Memory B cell (primary cell): ENCODE measurements around the gene GOLGA6A.

Experiments used
- ATAC-seq: fragments of 150-1000 bp; cut with Tn5 transposase; 2 replicates; pipeline ENCODE4 v1.10.0; 2021; ENCODE audit warnings: low read depth, mild to moderate bottlenecking, moderate library complexity
- DNase-seq, 2 donors: peaks; one replicate each; pipeline ENCODE4 v3.0.0; 2022; ENCODE audit warnings: low spot score in 2 of 2
- H3K27ac Mint-ChIP-seq: one replicate; pipeline ENCODE4 v1.8.0; 2022; ENCODE audit warnings: mild to moderate bottlenecking, moderate library complexity, mixed read lengths
- H3K27me3 Mint-ChIP-seq: one replicate; pipeline ENCODE4 v1.8.0; 2022; ENCODE audit warnings: mixed read lengths
- H3K36me3 Mint-ChIP-seq: one replicate; pipeline ENCODE4 v1.8.0; 2022; ENCODE audit warnings: mild to moderate bottlenecking, mixed read lengths
- H3K4me1 Mint-ChIP-seq: one replicate; pipeline ENCODE4 v1.8.0; 2022; ENCODE audit warnings: mixed read lengths
- H3K4me3 Mint-ChIP-seq: one replicate; pipeline ENCODE4 v1.8.0; 2022; ENCODE audit warnings: mild to moderate bottlenecking, moderate library complexity, mixed read lengths
- H3K9me3 Mint-ChIP-seq: one replicate; pipeline ENCODE4 v1.8.0; 2022; ENCODE audit warnings: mixed read lengths

Gene GOLGA6A

DNA sequence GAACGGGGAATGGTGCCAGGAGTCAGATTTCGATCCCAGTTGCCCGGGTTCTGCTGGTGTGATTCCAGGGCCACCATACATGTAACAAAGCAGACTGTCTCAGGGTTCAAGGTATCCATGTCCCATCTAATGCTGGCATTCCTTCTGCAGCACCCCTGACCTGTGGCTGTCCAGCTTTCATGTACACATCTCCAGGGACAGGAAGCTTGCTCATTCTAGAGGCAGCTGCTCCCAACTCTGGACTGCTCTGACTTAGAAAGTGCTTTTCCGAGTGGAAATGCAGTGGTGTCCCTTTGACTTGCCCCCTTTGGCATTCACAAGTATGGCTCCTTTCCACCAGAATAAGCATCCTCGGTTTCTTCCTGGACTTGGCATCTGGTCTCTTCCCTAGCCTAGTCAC, 56.9 kb downstream of the GOLGA6A start:
- peaks cover 29% of the 10 kb centered on the region for H3K36me3 Mint-ChIP-seq
- no peak overlapping the region for H3K27ac Mint-ChIP-seq
- peaks cover 2% of the 10 kb centered on the region for H3K4me1 Mint-ChIP-seq
- H3K27me3 Mint-ChIP-seq = no peaks in the 10 kb centered on the region
- no peaks in the 10 kb centered on the region for H3K9me3 Mint-ChIP-seq
- no peak overlapping the region for H3K4me3 Mint-ChIP-seq
- ATAC-seq = no peak
- DNase-seq = no peak

DNA sequence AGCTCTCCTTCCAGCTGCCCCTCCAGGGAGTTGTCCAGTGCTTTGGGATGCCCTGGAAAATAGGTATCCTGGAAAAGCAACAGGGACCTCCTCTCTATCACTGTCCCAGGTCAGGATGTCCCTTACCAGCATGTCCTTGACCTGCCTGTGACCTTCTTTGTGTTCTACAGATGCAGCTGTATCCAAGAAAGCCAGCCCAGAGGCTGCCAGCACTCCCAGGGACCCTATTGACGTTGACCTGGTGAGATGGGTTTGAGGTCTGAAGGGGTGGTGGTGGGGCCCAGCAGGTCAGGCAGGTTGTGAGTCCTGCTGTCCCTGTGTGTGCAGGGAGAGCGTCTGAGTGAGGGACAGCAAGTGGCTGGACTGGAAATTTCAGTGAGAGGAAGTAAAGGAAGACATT, 57.7 kb downstream of the GOLGA6A start:
- ATAC-seq (no peak), DNase-seq (no peak)
- Mint-ChIP-seq H3K27ac (no peak overlapping the region), H3K36me3 (peaks cover 25% of the 10 kb centered on the region), H3K27me3 (no peaks in the 10 kb centered on the region), H3K9me3 (no peaks in the 10 kb centered on the region), H3K4me1 (peaks cover 2% of the 10 kb centered on the region), H3K4me3 (no peak overlapping the region)

- DNase-seq = no peak
- H3K27ac Mint-ChIP-seq = no peak overlapping the region
- H3K4me1 Mint-ChIP-seq = peaks cover 4% of the 10 kb centered on the region
- no peak overlapping the region for H3K4me3 Mint-ChIP-seq
- H3K9me3 Mint-ChIP-seq = no peaks in the 10 kb centered on the region
- peaks cover 21% of the 10 kb centered on the region for H3K36me3 Mint-ChIP-seq
- no peak for ATAC-seq
- H3K27me3 Mint-ChIP-seq = no peaks in the 10 kb centered on the region
Observed at GRCh38 chr15:74022706-74023470, 59.5 kb downstream of the GOLGA6A start.
